Astrocyte (in vitro differentiated cells and primary cell): ENCODE data around the gene CCDC12.
"Not testable (repeated sequence)": the region's sequence is repeated elsewhere in the genome, so short reads cannot be mapped to it uniquely, and the experiment has no call there.

Source experiments
- EZH2 ChIP-seq: IDR thresholded peaks from 2 replicates; pipeline ENCODE4 v1.6.1; 2012; ENCODE audit warnings: mild to moderate bottlenecking, low read length, inconsistent platforms; ENCODE audit not compliant: insufficient read depth
- TF ChIP-seq, protein P1 (sequence below): IDR thresholded peaks from 2 replicates; pipeline ENCODE4 v1.5.1; 2011; ENCODE audit warnings: low read depth, mild to moderate bottlenecking, inconsistent platforms, low read length, moderate library complexity; ENCODE audit not compliant: insufficient read depth

DNA sequence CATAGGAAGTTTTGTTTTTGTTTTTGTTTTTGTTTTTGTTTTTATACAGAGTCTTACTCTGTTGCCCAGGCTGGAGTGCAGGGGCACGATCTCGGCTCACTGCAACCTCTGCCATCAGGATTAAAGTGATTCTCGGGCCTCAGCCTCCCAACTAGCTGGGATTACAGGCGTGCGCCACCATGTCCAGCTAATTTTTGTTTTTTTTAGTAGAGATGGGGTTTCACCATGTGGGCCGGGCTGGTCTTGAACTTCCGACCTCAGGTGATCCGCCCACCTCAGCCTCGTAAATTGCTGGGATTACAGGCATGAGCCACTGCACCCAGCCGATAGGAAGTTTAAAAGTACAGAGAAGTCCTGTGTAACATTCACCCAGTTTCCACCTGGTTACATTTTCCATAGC, 65.6 kb downstream of the CCDC12 start:
- TF ChIP-seq EZH2: not testable (repeated sequence)
- TF ChIP-seq, protein P1, sequence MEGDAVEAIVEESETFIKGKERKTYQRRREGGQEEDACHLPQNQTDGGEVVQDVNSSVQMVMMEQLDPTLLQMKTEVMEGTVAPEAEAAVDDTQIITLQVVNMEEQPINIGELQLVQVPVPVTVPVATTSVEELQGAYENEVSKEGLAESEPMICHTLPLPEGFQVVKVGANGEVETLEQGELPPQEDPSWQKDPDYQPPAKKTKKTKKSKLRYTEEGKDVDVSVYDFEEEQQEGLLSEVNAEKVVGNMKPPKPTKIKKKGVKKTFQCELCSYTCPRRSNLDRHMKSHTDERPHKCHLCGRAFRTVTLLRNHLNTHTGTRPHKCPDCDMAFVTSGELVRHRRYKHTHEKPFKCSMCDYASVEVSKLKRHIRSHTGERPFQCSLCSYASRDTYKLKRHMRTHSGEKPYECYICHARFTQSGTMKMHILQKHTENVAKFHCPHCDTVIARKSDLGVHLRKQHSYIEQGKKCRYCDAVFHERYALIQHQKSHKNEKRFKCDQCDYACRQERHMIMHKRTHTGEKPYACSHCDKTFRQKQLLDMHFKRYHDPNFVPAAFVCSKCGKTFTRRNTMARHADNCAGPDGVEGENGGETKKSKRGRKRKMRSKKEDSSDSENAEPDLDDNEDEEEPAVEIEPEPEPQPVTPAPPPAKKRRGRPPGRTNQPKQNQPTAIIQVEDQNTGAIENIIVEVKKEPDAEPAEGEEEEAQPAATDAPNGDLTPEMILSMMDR: not testable (repeated sequence)
